GM19328 (cell line): ENCODE results near the gene CDC7.
"Not testable (repeated sequence)": the region's sequence is repeated elsewhere in the genome, so short reads cannot be mapped to it uniquely, and the experiment has no call there.

Experiments
- ATAC-seq: cut with Tn5 transposase; IDR thresholded peaks from one replicate; pipeline ENCODE4 v1.9.1; 2021; ENCODE audit warnings: mild to moderate bottlenecking, moderate library complexity; ENCODE audit not compliant: unreplicated experiment

Gene CDC7

DNA sequence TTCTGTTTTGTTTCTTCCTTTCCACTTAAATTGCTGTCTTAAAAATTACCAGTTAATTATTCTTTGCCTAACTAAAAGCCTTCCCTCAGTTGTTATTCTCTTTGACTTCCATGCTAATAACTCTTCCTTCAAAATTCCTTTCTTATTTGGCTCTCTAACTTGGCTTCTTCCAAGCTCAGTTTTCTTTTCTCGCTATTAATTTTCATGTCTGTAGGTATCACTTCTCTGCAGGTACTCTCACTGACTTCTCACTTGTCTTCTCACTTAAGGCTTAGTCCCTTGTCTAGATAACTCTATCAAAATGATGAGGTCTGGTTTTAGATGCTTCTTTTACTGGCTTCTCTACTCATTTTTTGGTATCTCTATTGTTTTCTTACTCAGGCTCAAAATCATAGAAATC, 10.1 kb downstream of the CDC7 start:
- no peak for ATAC-seq

DNA sequence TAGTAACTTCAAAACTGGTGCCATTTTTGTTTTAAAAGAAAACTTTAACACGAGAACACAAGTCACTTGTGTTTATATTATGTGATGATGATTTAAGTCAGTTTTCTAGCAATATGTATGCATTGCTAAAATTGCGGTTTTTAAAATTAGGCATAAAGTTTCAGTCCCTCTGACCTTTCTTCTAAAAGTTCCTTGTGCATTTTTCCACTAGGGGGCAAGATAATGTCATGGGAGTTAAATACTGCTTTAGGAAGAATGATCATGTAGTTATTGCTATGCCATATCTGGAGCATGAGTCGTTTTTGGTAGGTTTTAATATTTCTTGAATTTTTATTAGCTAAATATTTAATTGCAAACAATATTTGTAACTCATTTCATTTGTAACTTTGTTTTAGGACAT, 10.7 kb downstream of the CDC7 start:
- no peak for ATAC-seq

DNA sequence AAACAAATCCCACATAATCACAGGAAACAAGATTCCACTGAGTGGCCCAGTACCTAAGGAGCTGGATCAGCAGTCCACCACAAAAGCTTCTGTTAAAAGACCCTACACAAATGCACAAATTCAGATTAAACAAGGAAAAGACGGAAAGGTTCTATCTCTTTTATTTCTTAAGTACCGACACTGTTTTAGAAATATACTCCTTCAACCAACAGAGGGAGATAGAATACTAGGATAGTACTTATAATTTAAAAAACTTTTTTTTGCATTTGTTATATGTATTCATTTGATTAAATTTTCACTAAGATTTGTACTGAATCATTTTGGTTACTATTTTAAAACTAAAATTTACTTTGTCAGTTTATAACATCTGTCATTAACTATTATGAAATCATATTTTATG, 12.5 kb downstream of the CDC7 start:
- ATAC-seq = no peak

DNA sequence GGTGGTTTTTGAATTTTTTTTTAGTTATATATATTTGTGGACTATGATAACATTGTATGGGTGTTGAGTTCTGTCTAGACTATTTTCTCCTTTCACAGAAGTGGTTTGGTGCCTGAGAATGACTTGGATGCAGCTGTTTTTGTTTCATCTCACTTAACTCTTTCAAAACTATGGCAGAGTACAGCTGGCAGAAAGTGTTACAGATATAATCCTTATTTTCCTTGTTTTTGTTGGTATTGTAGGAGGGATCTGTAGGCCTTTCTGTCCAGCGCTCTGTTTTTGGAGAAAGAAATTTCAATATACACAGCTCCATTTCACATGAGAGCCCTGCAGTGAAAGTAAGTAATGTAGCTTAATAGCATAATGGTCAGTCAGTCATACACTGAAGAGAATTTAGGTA, 13.1 kb downstream of the CDC7 start:
- ATAC-seq = no peak

DNA sequence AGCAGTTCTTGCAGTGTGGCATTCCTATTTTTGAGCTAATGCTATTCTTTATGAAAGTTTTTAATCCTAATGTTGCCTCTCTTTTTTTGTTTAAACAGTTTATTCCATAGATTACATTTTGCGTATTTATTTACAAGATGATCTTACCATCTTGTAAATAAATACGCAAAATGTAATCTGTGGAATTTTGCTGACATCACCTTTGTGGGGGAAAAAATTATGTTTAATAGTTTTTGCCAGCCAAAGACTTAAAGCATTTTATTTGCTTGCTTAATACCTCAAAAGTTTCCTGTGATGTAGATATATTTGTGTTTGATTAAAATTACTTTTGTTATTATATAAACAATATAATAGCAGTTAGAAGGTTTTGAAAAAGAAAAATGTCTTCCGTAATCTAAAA, 15.3 kb downstream of the CDC7 start:
- ATAC-seq = no peak

DNA sequence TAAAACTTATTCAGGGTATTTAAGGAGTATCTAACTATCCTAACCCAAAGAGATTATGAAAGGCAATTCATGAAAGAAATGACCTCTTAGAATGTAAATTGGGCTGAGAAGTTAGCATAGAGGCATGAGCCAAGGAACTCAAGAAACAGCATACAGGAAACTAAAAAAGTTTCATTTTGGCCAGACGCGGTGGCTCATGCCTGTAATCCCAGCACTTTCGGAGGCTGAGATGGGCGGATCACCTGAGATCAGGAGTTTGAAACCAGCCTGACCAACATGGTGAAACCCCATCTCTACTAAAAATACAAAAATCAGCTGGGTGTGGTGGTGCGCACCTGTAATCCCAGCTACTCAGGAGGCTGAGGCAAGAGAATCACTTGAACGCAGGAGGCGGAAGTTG, 16.0 kb downstream of the CDC7 start:
- not testable (repeated sequence) for ATAC-seq

DNA sequence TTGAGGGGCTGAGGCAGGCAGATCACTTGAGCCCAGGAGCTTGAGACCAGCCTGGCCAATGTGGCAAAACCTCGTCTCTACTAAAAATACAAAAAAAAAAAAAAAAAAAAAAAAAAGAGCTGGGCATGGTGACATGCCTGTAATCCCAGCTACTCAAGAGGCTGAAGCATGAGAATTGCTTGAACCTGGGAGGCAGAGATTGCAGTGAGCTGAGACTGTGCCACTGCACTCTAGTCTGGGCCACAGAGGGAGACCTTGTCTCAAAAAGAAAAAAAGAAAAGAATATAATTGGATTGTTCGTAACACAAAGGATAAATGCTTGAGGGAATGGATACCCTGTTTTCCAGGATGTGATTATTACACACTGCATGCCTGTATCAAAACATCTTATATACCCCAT, 18.5 kb downstream of the CDC7 start:
- ATAC-seq = not testable (repeated sequence)

DNA sequence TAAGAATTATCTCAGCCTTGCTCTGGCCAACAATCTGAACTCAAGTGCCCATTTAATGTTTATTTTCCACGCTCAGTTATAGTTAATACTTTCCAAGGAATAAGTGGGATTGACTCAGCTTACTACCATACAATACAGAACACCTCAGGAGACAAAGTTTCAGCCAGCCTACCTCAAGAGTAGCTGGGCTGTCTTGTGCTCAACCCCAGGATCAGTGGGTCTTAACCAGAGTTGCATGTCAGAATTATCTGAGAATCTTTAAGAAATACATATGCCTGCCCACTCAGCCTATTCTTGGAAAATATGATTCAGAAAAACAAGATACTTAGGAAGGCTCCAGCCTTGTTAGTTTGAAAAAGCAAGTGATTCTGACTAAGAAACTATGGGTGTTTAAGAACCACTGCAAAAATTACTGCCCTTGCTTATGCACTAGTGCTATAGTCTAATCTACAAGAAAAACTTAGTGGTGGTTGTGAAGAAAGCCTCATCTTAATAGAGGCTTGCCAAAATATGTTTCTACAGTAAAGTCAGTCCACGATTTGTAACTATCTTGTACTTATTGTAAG, 20.4 kb downstream of the CDC7 start:
- ATAC-seq = no peak

DNA sequence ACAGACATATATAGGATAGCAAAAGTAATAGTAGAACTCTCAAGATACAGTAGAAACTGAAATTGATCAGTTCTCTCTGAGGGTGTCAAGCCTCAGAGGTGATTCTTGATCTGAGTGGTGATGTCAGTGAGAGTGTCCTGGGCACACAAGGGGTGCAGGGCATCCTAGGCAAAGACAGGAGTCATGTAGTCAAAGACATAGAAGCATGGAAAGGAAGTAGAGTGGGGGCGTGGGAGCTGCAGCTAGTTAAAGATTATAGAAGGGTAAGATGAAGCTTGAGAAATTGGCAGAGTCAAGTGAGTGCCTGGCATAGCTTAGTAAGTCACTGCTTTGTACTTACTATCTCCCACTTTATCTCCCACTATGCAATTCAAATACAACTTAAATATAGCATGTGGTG, 22.8 kb downstream of the CDC7 start:
- no peak for ATAC-seq

DNA sequence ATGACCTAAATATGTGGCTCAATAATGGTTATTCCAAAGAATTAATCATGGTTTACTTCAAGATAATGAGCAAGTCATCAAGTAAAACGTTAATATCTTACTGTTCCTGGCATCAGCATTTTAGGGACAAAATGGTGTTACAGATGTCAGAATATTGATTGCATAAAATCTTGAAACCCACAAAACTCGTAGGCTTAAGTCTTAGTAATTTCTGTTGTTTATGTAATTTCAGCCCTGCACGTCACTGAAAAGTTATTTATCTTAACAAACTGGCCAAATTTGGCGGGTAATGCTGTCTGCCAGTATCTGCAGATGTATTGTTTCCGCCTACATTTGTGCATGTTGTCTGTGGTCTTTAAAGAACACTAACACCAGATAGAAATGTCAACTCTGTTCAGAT, 25.8 kb downstream of the CDC7 start:
- ATAC-seq = no peak

DNA sequence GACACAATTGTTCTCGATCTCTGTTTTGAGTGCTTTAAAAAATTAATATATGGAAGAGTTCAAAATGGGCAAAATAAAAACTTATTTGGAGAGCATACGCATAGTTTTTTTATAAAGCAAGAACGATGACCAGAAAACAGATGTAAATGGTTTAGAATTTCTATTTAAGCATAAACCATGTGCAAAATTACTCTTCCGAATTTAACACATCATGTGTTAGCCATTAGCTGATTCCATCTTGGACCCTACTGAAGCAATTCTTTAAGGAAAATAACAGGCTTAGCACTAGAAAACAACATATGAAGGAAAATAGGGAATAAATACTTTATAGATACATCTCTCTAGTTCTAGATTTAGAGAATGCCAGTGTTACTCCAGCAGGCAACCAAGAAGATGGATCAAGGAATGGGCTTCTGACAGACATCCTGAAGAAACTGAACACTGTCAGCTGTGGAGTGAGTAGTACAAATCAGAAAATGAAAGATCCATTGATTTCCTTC, 26.7 kb downstream of the CDC7 start:
- no peak for ATAC-seq

DNA sequence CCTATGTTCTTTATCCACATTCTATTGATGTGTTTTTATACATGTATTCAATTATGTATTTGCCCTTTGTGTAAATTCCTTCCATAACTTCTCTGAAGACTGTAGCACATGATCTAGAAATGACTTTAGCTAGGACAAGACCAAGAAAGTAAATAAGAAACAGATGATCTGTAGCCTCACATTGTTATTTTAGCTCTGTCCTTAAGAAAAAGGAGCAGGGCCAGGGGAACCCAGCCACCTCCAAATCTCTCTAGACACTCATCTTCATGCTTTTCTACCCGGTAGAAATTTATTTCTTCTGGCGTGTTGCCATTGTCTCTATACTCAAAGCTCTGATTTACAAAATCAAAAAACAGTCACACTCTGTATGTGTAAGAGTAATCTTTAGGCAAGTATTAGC, 27.1 kb downstream of the CDC7 start:
- ATAC-seq = no peak

DNA sequence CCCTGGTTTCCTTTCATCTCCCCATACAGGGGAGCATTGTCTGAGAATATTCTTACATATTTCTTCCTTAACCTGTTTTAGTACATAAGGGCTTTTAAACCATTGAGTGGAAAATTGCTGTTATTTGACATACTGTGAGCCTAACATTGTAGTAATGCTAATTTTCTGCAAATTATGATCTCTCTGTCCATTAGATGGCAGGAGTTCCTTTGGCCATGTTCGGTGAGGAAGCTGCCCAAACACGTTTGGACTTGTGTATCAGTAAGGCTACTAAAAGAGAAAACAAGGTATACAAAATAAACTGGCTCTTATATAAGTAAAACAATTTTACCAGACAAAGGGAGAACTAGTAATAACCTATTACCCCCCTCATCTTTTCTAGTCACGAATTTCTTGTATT, 29.2 kb downstream of the CDC7 start:
- ATAC-seq = no peak

DNA sequence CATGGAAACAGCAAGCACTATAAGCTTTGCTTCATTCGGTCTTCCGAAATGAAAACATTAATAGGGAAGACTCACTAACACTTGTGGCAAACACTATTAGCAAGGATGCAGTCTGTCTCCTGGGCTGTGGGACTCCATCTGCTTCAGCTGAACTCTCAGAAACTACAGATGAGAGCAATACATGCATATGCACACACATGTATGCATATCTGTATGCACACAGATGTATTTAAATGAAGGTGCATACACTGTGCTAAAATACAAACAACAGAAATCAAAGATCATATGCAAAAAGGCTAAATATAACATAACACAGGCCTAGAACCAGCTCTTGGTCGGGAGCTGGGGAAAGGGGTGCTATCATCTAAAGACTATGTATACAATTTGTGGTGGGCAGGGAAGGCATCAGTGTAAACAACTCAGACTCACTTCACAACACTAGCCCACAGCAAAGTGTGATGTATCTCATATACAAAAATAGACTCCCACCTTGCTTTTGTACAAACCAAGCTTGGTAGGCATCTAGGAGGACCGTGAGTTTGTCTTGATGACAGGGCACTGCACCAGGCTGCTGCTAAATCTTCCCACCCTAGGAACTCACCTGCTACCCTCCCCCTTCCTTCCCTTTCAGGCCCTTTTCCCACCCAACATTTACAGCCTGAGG, 32.8 kb downstream of the CDC7 start:
- ATAC-seq = no peak

DNA sequence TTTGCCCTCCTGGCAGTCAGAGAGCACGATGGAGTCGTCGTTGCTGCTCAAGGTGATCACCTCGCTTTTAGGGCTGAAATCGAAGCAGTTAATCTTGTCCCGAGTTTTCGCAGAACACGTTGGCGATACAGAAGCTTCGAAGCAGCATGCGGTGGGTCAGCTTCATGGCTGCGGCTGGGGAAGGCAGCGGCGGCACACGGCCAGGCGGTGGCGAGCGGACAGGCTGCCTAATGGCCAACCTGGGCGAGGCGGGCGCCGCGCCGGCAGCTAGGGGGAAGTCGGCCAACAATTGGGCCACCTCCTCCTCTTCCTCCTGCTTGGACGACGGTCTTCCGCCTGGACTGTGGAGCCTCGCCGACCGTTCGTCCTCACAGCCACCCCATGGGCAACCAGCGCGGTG, 34.8 kb downstream of the CDC7 start:
- ATAC-seq = no peak

DNA sequence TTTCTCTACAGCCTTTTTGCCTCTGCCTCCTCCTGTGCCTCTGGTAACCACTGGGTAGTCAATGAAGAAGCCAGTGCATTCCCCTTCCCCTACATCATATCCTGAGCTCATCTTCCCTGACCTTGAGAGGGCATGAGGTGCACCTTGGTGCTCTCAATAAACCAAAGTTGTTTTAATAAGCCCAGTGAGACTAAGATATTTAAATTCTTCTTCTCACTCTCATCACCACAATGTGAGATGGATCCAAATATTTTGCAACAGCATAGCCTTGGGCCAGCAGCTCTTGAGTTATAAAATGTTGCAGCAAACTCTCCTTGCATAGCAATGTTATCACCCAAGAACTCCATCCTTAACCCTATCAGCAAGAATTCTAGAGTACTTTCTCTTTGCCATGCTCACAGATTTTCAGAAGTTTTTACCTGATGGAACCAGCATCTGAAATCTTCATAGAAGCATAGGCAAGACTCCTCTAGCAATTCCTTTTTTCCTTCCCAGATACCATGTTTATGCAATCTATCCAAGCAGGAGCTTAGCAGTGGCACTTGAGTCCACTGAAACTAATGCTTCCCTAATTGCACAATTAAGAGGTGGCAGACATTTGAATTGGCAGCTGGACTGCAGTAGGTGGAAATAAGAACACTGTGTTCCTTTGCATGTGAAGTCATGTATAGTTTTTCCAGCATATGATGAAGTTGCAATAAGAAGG, 36.8 kb downstream of the CDC7 start:
- no peak for ATAC-seq

DNA sequence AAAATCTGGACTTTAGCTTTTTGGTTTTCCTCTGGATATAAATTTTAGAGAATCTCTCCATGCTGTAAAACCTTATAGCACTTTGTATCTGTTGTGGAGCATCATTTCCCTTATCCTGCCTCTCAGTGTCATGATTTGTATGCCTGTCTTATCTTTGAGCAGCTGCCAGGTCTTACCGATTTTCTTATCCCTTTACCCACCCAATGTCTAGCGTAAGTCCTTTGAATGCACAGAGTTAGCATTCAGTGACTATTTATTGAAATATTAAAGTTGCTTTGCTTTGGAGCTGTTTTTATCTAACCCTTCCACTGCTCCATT, 37.3 kb downstream of the CDC7 start:
- no peak for ATAC-seq

DNA sequence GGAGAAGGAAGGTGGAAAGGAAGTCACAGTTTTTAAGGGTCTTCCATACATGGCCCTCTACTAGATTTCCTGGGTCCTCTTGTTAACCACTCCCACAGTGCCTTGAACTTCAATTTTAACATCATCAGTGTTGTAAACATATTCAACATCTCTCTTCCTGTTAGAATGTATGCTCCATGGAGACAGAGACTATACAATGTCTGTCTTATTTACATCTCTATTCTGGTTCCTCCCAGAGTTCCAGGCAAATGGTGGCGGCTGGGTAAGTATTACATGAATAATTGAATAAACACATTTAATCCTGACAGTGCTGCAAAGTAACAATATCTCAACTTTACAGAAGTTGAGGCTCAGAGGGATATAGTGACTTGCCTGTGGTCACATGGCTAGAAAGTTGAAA, 40.3 kb downstream of the CDC7 start:
- ATAC-seq = no peak

DNA sequence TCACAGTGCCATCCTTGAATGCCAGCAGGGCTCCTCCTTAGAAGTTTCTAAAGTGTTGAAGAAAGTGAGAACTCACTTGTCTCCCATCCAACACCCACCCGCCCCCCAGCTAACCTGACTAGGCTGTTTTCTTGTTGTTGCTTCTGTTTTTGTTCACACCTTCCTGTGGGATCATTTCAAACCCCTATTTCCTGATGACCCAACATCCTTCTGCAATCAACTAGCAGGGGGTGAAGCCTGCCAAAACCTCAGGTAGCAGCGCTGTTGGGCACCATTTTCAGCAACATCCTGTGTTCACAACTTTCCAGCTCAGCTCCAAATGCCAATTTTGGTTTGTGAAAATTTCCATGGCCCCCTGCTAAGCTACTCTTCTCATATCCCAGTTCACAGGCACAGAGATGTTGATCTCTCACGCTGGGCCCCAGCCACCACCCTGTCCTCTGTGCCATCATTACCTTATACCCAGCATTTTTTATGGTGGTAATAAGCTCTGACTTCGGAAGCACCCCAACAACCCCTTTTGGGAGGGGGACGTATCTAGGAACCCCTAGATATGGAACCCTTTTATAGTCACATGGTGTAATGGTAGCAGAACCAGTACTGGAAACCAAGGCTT, 41.4 kb downstream of the CDC7 start:
- no peak for ATAC-seq

DNA sequence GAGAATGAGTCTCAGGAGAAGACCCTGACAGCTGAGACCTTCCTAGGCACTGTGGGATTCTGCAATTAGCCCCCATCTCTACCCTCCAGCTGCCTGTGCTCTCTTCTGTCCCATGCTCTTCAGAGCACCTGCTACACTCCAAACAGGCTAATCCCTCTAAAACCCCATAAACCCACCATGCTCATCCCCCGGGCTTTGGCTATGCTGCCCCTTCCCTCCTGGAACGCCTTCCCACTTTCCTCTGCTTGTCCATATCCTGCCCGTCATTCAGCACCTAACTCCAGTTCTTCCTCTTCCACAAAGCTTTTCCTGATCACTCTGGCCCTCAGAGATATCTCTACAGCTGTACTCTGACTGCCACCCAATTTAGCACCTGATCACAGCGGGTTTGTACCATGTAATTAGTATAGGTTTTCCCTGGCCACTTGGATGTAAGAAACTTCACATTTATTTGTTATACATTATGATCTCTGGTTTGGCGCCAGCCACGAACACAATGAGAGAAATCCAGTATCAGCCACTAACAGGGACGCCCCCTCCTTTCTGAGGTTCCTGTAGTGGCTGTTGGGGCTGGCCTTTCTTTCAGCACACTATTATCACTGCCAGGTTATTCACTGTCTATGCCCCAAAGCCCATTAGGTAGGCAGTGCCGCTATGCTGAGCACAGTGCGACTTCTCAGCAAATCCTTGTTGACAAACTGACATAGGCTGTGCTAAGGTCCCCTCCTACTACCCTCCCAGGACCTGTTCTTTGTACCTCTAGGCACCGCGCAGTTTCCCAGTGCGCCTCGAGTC, 45.1 kb downstream of the CDC7 start:
- ATAC-seq = no peak

DNA sequence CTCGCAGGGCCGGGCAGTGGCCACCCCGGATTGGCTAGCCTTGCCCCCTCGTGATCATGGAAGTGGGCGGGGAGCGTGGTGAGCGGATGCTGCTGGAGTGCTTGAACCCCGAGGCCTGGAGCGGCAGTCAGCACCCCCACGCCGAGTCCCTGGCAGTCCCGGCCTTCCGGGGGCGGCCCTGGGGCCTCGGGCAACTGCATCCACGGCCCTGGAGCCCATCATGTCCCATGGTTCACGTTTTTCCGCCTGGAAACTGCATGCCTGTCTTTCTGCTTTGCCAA, 45.6 kb downstream of the CDC7 start:
- ATAC-seq = no peak

DNA sequence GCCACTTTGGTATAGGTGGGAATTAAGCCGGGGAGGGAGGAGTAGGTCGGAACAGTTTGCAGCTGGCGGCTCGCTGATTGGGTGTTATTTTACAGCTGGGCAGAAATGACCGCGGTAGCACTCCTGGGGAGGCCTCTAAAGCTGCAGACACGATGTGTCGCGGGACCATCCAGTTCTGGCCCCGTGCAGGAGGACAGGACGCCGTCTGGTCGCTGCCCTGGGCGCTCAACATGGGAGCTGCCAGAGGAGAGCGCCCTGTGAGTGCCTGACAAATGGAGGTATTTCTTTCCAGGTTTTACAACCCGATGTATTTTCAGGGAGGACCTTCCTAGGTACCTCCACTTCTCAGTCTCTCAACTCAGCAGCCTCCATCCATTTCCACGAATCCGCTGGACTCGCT, 46.2 kb downstream of the CDC7 start:
- ATAC-seq = no peak
